ENCODE results near the gene AFDN.
"Not testable (repeated sequence)": the region's sequence is repeated elsewhere in the genome, so short reads cannot be mapped to it uniquely, and the experiment has no call there.

The AFDN gene

GRCh38 chr6:167951781-167952511 is 125.2 kb downstream of the AFDN start:
- DNase-seq (ENCODE audit: low spot score) = no peak

GRCh38 chr6:167952512-167952859 is 125.8 kb downstream of the AFDN start:
- no peak for DNase-seq (ENCODE audit: low spot score)

- no peak for DNase-seq (ENCODE audit: low spot score)
Observed at GRCh38 chr6:167953551-167953950, 126.8 kb downstream of the AFDN start.

- DNase-seq (ENCODE audit: low spot score) = no peak
Observed at GRCh38 chr6:167954151-167954550, 127.4 kb downstream of the AFDN start.

GRCh38 chr6:167956491-167956890 is 129.8 kb downstream of the AFDN start:
- no peak for DNase-seq (ENCODE audit: low spot score)

- DNase-seq (ENCODE audit: low spot score) = no peak
Observed at GRCh38 chr6:167956983-167957492, 130.3 kb downstream of the AFDN start.

- DNase-seq (ENCODE audit: low spot score) = no peak
Observed at GRCh38 chr6:167957626-167958025, 130.9 kb downstream of the AFDN start.

- no peak for DNase-seq (ENCODE audit: low spot score)
Observed at GRCh38 chr6:167960579-167960978, 133.9 kb downstream of the AFDN start.

- DNase-seq (ENCODE audit: low spot score) = no peak
Observed at GRCh38 chr6:167962711-167963110, 136.0 kb downstream of the AFDN start.

- DNase-seq (ENCODE audit: low spot score) = no peak
Observed at GRCh38 chr6:167963589-167964057, 136.9 kb downstream of the AFDN start.

GRCh38 chr6:167965592-167966539 is 139.2 kb downstream of the AFDN start:
- DNase-seq (ENCODE audit: low spot score) = no peak

- DNase-seq (ENCODE audit: low spot score) = no peak
Observed at GRCh38 chr6:167966540-167966905, 139.8 kb downstream of the AFDN start.

- peak; percentile 3 for DNase-seq (ENCODE audit: low spot score)
Observed at GRCh38 chr6:167968091-167968490, 141.4 kb downstream of the AFDN start.

GRCh38 chr6:167970230-167970629 is 143.5 kb downstream of the AFDN start:
- DNase-seq (ENCODE audit: low spot score) = peak; percentile 18

GRCh38 chr6:167972193-167972592 is 145.5 kb downstream of the AFDN start:
- no peak for DNase-seq (ENCODE audit: low spot score)

- DNase-seq (ENCODE audit: low spot score) = no peak
Observed at GRCh38 chr6:167973148-167973885, 146.6 kb downstream of the AFDN start.

- DNase-seq (ENCODE audit: low spot score) = no peak
Observed at GRCh38 chr6:167974640-167975344, 148.1 kb downstream of the AFDN start.

GRCh38 chr6:167975458-167975857 is 148.7 kb downstream of the AFDN start:
- DNase-seq (ENCODE audit: low spot score) = no peak

GRCh38 chr6:167976116-167976657 is 149.5 kb downstream of the AFDN start:
- DNase-seq (ENCODE audit: low spot score) = not testable (repeated sequence)

- DNase-seq (ENCODE audit: low spot score) = no peak
Observed at GRCh38 chr6:167976708-167977107, 150.0 kb downstream of the AFDN start.
